NCI-H1694 treated with DMSO at 0.1 percent for 48 hours (cell line): ENCODE data around the gene CDC14A.

ENCODE experiments used
- DNase-seq: peaks from one replicate; lab custom pipeline; 2025; lab: John Stamatoyannopoulos, UW

The CDC14A gene

DNA sequence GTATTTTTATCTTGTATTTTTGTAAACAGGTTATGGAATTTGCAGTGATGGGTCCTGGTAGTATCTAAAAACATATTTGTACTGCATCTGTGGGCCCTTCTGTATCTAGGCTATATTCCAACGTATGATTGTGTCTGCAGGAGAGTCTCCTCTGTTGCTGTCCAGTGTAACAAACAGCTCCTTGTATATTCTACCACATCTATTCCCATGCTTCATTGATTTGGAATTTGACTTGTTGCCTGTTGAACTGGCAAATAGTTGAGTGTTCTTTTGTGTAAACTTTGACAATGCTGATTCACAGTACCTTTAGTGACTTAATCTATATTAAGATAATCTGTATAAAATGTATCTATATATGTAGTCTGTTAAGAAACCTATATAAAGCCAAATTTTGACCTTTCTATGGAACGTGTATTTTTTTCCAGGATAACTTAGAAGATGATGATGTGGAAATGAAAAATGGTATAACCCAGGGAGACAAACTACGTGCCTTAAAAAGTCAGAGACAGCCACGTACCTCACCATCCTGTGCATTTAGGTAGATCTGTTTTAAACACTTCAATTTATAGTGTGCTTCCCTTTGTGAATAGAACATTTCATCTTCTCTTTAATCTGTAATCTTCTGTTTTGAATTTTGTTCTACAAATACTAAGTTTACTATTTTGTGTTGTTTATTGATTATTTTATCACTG lies 142.2 kb downstream of the CDC14A start:
- DNase-seq = no peak

GRCh38 chr1:100496896-100497295 lies 144.6 kb downstream of the CDC14A start:
- no peak for DNase-seq

DNA sequence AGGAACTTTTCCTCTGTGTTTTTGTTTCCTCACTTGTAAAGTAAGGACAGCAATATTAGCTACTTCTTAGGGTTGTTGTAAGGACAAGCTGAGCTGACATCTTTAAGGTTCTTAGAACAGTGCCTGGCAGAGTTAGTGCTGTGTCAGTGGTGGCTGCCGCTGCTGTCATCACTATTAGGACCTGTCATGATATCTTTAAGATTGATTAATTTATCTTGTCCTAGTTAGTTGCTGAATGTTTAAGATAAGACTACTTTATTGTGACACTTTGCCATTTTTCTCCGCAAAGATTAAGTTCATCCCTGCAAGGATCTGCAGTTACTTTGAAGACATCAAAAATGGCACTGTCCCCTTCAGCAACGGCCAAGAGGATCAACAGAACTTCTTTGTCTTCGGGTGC lies 145.5 kb downstream of the CDC14A start:
- DNase-seq = no peak

- no peak for DNase-seq
Observed at GRCh38 chr1:100499194-100499811, 147.0 kb downstream of the CDC14A start.

GRCh38 chr1:100502052-100502792 lies 149.9 kb downstream of the CDC14A start:
- no peak for DNase-seq

GRCh38 chr1:100506217-100506616 lies 153.9 kb downstream of the CDC14A start:
- no peak for DNase-seq

GRCh38 chr1:100510451-100510850 lies 158.1 kb downstream of the CDC14A start:
- DNase-seq = peak; percentile 87

DNA sequence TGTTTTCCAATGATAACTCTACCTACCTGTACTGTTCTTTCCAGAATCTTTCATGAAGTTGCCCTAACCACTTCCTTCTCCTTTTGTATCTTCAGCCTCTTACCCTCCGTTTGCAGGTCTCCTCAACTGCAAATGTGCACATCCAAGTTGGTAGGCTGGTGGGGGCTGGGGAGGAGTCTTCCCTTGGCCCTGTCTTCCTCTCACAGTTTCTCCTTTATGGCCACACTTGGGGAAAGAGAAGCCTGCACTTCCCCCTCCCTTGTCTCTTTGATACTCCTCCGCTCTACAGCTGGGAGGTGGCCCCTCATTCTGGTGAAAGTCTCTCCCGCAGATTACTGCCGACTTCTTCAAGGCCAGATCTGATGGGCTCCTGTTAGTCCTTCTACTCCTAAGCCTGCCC lies 158.8 kb downstream of the CDC14A start:
- DNase-seq = no peak

DNA sequence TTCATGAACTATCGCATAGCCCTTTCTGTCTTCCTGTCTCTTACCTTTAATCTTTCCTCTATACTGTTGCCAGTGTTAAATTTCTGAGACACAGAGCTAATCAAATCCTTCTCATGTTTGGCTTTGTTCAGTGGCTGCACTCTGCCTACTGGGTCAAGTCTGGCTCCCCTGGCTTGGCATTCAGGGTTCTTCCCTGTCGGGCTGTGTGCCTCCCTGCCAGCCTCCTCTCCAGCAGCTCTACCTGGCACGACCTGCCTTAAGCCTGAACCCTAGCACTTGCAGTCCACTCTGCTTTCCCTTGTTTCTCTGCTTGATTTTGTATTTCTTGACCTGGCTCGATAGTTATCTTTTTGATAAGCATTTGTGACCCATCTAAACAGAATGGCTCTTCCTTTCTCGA lies 159.5 kb downstream of the CDC14A start:
- no peak for DNase-seq

GRCh38 chr1:100512803-100513352 lies 160.6 kb downstream of the CDC14A start:
- DNase-seq = no peak

DNA sequence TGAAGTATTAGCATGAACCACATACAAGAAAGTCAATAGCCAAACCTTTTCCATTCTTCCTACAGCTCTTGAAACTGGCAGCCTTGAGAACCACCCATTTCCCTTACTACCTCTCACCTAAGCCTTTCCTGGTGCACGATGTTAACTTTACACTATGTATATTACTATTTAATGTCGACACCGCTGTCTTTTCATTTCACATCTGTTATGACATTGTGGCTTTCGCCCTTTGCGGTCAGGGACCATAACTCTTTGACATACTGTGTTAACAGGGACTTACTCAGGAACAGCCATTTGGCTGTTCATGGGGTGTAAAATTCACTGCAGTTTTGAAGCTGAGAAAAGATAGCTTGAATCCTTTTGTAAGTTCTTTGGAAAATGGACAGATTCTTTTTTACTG lies 164.6 kb downstream of the CDC14A start:
- DNase-seq = no peak

DNA sequence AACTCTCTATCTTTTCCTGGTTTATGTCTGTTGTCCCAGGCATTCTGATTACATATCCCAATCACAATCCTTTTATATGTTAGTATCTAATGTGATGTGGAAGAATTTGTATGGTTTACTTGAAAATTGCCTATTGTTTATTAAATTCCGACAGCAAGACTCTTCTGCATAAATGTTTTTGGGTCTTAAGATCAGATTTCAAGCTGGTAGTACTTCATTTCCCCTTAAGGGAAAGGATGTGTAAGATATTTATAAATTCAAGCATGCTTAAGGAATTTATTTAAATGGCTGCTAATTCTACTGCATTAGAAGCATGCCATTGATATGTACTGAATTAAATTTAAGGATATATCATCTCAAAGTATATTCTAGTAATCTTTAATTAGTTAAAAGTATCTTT lies 165.2 kb downstream of the CDC14A start:
- DNase-seq = no peak

DNA sequence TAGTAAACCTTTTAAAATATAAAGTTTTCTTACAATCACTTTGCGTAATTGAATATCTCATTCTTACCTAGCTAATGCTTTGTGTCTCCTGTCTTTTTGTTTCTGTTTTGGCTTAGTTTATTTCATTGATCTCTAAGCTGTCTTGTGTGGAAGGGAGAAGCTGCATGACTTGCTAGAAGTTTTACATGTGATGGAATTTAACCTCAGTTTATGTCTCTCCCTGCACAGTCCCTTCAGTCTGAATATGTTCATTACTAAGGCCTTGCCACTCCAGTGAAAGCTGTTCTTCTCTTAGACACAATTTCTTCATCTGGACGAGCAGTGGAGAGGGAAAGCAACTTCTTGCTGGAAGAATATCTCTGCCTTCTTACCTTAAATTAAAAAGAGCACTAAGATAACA lies 165.7 kb downstream of the CDC14A start:
- DNase-seq = no peak

DNA sequence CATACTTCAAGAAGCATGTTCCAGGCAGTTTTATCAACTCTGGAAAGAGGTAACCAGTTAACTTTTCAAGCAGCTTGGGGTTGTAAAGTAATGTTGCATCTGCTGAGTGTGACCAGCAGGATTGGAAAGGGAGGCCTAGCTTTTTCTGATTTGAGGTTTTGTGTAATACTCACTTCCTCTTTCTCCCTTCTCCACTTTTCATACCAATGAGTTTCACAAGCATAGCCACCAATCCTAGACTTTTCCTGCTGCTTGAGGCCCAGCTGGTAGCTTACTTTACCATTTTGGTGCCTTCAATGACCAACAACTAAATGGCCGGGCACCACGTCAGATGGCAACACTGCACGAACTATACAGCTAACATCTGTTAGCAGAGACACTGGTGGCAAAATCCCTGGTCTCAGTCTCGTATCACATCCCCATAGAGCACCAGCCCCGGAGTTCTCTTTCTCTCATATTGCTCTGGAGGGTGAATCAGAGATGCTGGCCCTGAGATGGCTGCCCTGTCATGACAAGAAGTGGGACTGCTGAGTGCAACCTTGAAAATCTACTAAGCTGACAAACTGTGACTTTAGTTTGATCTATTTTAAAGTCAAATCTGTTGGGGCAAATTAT lies 170.8 kb downstream of the CDC14A start:
- no peak for DNase-seq

GRCh38 chr1:100524355-100524754 lies 172.0 kb downstream of the CDC14A start:
- DNase-seq = no peak

- no peak for DNase-seq
Observed at GRCh38 chr1:100526894-100527293, 174.6 kb downstream of the CDC14A start.

DNA sequence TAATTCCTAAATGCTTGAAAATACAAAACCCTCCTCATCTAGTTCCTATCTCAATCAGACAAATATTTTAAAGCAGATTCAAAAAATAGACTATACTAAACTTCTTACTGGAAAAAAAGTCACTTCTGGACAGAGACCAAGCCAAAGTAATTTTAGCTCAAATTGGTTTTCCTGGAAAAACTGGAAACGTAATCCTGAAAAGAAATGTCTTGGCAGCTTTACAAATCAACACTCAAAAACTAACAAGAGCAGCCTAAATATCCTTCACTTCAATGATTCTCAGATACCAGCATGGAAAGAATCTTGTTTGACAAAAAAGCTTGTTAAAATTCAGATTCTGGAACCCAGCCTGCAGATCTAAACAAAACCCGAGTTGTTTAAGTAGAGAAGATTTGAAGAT lies 176.6 kb downstream of the CDC14A start:
- peak; percentile 94 for DNase-seq

GRCh38 chr1:100530141-100530540 lies 177.8 kb downstream of the CDC14A start:
- DNase-seq = no peak

DNA sequence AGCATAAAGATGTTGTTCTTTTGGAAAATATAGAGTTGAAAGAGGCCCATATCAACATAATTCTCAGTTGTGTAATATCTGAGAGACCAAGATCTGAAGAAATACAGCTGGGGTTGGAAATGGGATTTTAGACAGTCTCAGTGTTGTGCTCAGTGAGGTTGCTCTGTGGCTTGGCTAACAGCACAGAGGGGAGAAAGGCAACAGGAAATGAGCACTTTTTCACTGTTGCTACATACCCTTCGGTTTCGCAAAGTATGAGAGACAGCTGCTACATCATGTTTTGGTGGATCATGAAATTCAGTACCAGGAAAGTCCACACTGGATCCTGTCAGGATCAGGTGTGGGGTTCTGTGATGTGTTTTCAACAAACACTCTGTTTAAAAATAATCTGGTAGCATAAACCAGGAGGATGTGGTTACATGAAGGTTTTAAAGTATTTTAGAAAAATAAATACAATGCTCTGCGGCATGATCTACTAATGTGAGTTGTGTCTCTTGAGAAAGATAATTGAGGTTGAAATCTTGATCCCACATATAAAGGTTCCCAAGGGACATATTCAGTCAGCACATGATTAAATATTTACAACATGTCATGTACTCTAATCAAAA lies 178.7 kb downstream of the CDC14A start:
- no peak for DNase-seq

- no peak for DNase-seq
Observed at GRCh38 chr1:100532645-100533044, 180.3 kb downstream of the CDC14A start.

DNA sequence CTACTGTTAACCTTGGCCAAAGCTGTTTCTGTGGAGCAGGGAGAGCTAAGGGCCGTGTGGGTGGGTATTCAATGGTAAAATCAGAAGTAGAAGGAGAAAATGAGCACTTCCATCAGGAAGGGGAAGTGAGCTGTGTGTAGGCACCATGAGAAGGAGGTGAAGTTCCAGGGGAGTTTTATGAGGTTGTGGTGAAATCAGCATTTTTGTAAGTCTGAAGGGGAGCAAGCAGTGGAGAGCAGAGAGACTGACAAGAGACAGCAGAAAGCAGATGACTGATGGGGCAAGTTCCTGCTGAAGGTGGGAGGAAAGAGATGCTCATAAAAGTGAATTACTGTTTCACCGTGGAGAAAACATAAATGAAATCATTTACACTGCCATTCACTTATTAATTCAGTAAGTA lies 183.0 kb downstream of the CDC14A start:
- no peak for DNase-seq

DNA sequence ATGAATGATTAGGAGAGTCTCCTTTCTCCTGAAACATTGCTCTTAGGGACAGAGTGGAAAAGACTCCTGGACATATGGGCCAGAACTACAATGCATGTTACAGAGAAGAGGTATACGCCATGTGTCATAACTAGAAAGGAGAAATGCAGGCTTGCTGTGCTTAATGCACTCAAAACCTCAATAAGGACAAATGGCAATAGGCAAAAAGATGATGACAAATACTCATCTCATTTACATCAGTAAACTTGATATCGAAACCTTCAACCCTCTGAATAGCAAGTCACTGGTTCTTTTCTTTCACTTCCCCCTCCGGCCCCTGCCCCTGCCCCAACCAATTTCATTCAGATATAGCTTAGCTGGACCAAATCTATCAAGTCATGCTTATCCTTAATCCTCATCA lies 183.7 kb downstream of the CDC14A start:
- DNase-seq = no peak
